Left ventricle myocardium superior (tissue), 1 donor: ENCODE results near the gene GREB1. TPM values are rescaled to one million over a fixed set of nuclear protein-coding genes. Genes with fewer than 3 reads are reported as not detected.

Experiments
- ATAC-seq: fragments of 200-7000 bp; cut with Tn5 transposase; one replicate; pipeline ENCODE4 v1.9.1; 2020; ENCODE audit warnings: mild to moderate bottlenecking, moderate library complexity
- DNase-seq: peaks from one replicate; pipeline ENCODE4 v3.0.0-alpha.2; 2020
- intact Hi-C: fragments of 100-400 bp; cut with micrococcal nuclease; formaldehyde crosslinking; loops from one replicate; pipeline ENCODE4 v1.11.0; 2022
- long read RNA-seq: library from polyadenylated mRNA; unstranded; transcript quantifications from one replicate; pipeline ENCODE4 v2.0.0, GENCODE V29; 2021
- total RNA-seq: library from RNA; stranded (reverse); fragmentation: NEBNext Ultra II Directional; extraction: Animal tissue kit (Norgen Biotek cat#: 25700); gene quantifications from one replicate; pipeline ENCODE4 v1.2.1, GENCODE V29; 2021
- donor health status: DM: no; HTN: yes; CAD: no; lungs with severe emphysema.

Gene GREB1, protein sequence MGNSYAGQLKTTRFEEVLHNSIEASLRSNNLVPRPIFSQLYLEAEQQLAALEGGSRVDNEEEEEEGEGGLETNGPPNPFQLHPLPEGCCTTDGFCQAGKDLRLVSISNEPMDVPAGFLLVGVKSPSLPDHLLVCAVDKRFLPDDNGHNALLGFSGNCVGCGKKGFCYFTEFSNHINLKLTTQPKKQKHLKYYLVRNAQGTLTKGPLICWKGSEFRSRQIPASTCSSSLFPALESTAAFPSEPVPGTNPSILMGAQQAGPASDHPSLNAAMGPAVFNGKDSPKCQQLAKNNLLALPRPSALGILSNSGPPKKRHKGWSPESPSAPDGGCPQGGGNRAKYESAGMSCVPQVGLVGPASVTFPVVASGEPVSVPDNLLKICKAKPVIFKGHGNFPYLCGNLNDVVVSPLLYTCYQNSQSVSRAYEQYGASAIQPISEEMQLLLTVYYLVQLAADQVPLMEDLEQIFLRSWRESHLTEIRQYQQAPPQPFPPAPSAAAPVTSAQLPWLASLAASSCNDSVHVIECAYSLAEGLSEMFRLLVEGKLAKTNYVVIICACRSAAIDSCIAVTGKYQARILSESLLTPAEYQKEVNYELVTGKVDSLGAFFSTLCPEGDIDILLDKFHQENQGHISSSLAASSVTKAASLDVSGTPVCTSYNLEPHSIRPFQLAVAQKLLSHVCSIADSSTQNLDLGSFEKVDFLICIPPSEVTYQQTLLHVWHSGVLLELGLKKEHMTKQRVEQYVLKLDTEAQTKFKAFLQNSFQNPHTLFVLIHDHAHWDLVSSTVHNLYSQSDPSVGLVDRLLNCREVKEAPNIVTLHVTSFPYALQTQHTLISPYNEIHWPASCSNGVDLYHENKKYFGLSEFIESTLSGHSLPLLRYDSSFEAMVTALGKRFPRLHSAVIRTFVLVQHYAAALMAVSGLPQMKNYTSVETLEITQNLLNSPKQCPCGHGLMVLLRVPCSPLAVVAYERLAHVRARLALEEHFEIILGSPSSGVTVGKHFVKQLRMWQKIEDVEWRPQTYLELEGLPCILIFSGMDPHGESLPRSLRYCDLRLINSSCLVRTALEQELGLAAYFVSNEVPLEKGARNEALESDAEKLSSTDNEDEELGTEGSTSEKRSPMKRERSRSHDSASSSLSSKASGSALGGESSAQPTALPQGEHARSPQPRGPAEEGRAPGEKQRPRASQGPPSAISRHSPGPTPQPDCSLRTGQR (N-terminal part only)
- total RNA-seq: 8.2 TPM
- long read RNA-seq, partial matches to known transcripts: 1 of 6 reads
- long read RNA-seq, other reads (novel, unspliced or antisense): 5 of 6 reads

DNA sequence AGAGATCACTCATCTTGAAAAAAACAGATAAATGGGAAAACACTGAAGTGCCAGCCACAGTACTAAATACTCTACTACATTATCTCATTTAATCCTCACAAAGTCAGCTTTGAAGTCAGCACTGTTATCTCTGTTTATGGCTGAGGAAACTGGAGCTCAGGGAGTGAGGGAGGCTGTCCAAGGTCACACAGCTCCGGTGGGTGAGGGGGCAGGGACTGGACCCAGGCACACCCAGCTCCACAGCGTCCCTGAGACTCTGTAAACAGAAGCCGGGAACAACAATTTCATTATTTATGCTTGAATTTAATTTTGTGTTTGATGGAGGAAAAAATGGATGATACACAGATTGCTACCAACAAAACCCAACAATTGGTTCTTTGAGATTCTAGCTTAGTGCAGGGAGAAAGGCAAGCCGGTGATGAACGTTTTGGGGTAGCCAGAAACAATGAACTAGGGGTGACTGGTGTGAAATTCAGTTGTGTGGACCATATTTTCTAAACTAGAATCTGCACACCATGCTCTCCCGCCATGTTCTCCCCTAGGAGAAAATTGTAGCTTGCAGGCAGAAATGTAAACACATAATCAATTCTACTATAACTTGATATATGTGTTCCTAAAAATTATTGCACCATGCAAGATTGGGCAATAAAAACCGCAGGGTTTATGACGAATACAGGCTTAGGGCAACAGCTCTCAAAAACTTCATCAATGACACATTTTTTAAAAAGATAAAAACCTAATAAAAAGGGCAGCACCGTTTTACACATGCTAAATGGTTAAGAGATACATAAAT is at the start of gene GREB1:
Gene GREB1 (plus strand): TSS at position 768 of the 793 bp plus-strand sequence. CDS start 22,570 bp downstream, outside the sequence.
- DNase-seq (no peak), ATAC-seq (no peak)
- intact Hi-C loops: no loop called here

GRCh38 chr2:11488809-11489208 is 45.0 kb upstream of the GREB1 start:
- DNase-seq: no peak
- intact Hi-C loops: no loop called here
- ATAC-seq: no peak

GRCh38 chr2:11490194-11490593 is 43.7 kb upstream of the GREB1 start:
- no peak for DNase-seq
- intact Hi-C loops: no loop called here
- ATAC-seq: no peak

DNA sequence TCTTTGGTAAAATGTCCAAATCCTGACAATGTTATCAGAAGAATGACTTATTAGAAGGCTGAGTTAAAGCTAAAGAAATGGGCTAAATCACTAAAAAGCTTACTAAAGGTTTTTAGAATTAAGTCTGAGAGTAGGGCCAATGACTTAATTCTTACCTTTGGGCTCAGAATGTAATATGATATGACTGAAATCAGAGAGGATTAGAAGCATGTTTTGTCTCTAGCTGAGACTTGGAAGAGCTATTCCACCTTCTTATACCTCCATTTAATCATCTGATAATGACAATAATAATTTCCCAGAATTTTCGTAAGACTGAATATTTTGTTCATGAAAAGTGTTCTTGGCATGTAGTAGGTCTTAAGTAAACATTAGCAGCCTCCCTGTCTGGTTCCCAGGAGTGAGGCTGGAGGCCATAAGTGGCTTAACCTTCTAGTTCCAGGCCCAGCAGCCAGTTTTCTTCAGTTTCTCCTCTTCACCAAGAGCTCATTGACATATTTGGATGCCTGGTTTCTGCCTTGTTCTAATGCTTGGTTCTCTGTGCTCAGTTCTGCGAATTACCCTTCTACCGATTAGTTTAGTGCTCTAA is 42.4 kb upstream of the GREB1 start:
- no peak for ATAC-seq
- no peak for DNase-seq
- intact Hi-C loops: no loop called here

GRCh38 chr2:11492244-11492643 is 41.6 kb upstream of the GREB1 start:
- no peak for DNase-seq
- ATAC-seq: no peak
- intact Hi-C loops: no loop called here

DNA sequence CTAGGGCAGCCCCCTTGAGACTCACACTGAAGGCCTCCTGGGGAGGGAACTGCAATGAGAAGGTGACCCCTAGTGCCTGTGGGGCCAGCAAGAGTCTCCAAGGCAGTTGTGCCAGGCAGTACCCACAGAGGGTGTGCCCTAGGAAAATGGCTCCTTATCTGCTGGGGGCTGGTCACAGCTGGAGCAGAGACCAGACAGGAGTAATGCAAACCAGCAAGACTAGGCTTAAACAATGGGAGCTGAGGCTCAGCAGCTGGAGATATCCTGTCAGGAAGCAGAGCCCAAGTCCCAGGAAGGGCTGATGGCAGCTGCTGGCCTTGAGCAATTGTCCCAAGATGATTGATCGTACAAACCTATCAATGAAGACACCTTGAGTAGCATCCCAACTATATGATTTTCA is 41.1 kb upstream of the GREB1 start:
- DNase-seq (no peak), ATAC-seq (no peak)
- intact Hi-C loops: no loop called here

GRCh38 chr2:11493282-11493681 is 40.6 kb upstream of the GREB1 start:
- DNase-seq: no peak
- ATAC-seq: no peak
- intact Hi-C loops: no loop called here

- DNase-seq: no peak
- no peak for ATAC-seq
- intact Hi-C loops: no loop called here
Observed at GRCh38 chr2:11494310-11494709, 39.5 kb upstream of the GREB1 start.

DNA sequence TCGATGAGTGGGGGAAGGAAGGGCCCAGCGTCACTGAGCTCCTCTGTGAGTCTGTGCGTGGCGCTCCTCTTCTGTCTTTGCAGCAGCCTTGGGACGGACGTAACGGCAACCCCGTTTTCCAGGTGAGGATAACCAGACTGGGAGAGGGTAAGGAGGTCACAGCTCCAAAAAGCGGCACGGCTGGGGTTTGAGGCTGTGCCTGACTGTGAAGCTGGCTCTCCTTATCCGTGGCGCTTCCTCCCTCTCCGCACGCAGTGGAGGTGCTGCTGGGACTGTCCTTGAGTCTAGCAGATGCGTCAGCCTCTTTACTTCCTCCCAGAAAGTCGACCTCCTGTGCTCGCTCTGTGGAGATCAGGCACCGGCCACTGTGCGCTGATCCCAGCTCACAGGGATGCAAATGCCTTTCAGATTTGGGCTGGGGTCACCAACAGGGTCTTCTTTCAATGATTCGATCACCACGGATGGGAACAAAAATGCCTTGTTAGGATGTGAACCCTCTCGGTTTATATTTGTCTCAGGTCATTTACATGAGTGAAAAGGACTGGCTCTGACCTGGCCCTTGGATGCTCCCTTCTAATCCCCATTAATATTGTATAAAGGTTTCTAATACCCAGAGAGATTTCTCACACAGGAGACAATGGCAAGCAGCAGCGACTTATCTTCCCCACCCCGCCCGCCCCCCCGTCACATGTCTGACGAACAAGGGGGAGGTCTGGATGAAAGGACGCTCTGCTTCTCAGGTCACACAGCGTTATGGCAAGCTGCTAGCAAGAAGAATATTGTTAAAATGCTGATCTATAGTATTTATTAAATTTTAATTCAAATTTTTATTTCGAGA is 37.8 kb upstream of the GREB1 start:
- peak; percentile 60 for ATAC-seq
- peak; percentile 43 for DNase-seq
- intact Hi-C loops: no loop called here

DNA sequence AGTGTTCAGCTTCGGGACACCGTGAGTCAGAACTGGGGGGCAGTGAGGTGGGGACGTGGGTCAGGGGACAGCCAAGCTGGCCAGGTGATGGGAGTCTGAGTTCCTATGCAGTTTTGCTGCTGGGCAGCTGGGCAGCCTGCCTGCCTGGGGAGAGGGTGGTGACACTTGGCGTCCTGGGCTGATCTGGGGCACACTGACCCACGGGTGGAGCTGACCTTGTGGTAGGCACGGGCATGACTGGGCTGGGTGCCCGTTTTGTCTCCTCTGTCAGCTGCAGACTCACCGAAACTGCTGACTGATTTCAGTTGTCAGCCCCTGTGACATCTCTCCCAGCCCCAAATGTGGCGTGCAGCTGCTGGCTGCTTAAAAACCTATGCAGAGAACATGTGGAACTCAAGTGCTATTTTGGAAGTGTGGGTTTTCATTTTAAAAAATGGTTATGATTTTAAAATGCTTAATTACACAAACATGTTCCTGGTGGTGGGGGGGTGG is 35.3 kb upstream of the GREB1 start:
- peak; percentile 94 for DNase-seq
- peak; percentile 96 for ATAC-seq
- intact Hi-C loops: no loop called here

DNA sequence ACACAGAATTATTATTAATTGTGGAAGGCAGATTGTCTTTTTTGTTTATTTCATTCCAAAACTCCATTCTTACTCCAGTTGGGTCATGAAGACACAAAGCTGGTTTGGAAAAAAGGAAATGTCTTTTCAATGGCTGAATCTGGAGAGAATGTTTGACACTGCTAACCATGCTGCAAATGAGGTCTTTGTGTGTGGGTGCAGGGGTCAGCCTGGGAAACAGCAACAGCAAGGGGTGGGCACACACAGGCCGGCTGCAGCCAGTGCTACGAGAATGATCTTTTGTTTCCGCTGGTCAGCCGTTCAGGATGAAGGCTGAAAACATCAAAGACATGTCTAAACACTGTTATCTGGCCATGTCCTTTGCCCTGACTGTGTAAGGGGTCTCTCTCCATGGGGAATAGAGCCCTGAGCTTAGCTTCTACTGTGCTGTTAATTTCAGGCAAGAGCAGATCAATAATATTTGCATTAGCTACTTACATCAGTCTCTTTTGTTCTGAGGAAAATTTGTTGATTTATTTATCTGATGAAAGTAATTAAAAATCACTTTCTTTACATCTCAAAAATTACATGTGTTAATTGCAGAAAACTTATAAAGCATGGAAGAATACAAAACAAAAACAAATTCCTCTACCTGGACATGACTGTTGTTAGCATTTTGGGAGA is 34.6 kb upstream of the GREB1 start:
- no peak for DNase-seq
- no peak for ATAC-seq
- intact Hi-C loops: no loop called here

GRCh38 chr2:11500702-11501303 is 33.0 kb upstream of the GREB1 start:
- no peak for DNase-seq
- intact Hi-C loops: no loop called here
- ATAC-seq: no peak

DNA sequence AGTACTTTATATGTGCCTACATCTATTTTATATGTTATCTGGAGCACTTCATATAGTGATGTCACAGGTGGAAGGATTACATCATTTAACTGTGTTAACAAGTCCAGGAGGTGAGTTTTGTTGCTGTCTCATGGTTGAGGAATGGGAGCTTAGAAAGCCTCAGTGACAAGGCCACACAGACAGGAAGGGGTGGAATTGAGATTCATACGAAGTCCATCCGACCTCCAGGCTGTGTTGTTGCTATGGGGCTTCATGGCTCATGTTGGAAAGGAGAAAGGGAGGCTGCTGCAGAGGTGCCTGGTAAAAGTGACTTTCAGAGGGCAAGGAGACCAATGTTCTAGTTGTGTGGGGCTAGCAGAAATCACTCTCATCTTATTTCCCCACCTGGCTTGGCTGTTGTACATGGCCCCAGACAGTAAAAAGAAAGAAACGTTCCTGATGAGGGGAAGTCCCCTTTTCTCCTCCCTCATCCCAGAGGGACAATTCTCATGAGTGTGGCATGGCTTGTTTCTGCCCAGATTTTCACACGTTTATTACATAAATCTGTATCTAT is 31.0 kb upstream of the GREB1 start:
- ATAC-seq (no peak), DNase-seq (no peak)
- intact Hi-C loops: no loop called here

GRCh38 chr2:11503354-11503927 is 30.4 kb upstream of the GREB1 start:
- intact Hi-C loops: no loop called here
- ATAC-seq: no peak
- DNase-seq: no peak

GRCh38 chr2:11505652-11506610 is 27.9 kb upstream of the GREB1 start:
- no peak for DNase-seq
- intact Hi-C loops: no loop called here
- ATAC-seq: peak; percentile 20
